Endothelial cell of hepatic sinusoid (primary cell): ENCODE results near the gene IL36A.

ENCODE experiments used
- in situ Hi-C: cut with HindIII; loops from 2 replicates; pipeline ENCODE4 v1.10.0; 2017; ENCODE audit warnings: low sequenced_read_pairs

IL36A gene

DNA sequence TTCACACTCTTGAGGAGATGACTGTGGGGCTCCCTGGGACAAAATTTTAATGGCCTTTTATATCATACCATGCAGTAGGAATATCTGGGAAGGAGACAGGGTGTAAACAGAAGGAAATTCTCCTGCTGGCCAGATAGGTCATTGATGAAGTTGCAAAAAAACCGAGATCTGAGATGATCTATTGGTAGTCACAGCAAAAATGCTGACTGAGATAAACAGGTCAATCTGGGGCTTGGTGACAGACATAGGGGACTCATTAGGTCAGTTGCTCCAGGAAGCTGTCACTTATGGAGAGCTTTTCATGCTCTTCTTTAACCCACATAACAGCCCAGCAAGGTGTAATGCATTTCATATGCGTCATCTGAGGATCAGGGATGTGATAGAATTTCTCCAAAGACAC is 2.6 kb upstream of the IL36A start:
- in situ Hi-C loops = no loop called here

GRCh38 chr2:113007250-113007649 is 2.0 kb downstream of the IL36A start:
- in situ Hi-C loops = no loop called here

DNA sequence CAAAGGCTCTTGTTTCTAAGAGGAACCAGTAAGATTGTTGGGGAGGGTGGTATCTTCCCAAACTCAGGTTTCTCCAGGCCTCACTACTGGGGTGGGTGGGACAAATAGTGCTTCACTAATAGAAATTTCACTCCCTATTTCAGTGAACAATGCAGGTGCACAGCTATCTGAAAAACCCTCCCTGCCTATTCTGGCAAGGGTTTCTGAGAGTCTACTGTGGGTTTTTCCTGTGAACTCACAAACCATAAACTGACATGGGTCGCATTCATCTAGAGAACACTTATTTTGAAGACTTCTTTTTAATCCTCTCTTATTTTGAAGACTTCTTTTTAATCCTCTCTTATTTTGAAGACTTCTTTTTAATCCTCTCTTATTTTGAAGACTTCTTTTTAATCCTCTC is 4.4 kb downstream of the IL36A start:
- in situ Hi-C loops = no loop called here

- in situ Hi-C loops = no loop called here
Observed at GRCh38 chr2:113010088-113010487, 4.8 kb downstream of the IL36A start.

- in situ Hi-C loops = no loop called here
Observed at GRCh38 chr2:113011108-113011507, 5.8 kb downstream of the IL36A start.

DNA sequence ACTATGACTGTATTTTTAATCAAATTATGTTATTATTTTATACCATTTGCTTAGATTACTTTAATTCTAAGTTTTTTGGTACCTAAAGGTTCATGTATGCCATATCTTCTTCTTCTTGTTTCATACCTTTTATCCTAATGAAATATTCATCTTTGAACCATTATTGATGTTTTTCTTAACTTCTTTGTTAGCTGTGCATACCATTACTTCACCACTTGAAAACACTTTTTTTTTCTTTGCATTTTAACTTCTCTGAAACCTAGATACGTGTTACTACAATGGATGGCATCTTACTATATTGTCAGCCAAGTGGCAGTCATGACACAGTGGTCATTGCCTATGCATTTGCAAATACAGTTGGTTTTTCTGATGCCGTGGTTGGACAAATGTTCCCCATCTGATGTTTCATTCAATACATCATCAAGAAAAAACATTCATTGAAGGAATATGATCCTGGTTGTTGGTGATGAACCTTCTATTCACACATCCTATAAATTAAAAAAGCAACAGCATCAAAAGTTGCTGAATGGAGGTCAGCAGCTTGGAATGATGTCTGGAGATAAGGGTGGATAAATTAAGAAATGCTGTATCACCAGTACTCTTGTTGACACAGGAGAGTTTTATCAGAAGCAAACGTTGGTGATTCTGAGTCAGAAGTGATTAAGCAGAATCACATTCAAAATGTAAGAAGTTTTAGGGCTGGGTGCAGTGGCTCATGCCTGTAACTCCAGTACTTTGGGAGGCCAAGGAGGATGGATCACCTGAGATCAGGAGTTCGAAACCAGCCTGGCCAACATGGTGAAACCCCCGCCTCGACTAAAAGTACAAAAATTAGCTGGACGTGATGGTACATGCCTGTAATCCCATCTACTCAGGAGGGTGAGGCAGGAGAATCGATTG is 7.4 kb downstream of the IL36A start:
- in situ Hi-C loops = no loop called here

DNA sequence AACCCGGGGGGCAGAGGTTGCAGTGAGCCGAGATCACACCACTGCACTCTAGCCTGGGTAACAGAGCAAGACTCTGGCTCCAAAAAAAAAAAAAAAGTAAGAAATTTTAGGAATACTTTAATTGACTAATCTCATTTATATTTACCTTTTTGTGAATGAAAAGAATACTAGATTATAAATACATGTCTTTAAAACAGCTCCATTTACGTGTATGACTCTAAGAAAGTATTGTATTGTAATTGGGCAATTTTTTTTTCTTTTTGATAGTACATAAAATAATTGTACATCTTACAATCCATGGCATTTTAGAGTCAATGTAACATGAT is 8.0 kb downstream of the IL36A start:
- in situ Hi-C loops = no loop called here

GRCh38 chr2:113014067-113014466 is 8.8 kb downstream of the IL36A start:
- in situ Hi-C loops = no loop called here

- in situ Hi-C loops = no loop called here
Observed at GRCh38 chr2:113015042-113015441, 9.8 kb downstream of the IL36A start.

- in situ Hi-C loops = no loop called here
Observed at GRCh38 chr2:113015655-113016054, 10.4 kb downstream of the IL36A start.

DNA sequence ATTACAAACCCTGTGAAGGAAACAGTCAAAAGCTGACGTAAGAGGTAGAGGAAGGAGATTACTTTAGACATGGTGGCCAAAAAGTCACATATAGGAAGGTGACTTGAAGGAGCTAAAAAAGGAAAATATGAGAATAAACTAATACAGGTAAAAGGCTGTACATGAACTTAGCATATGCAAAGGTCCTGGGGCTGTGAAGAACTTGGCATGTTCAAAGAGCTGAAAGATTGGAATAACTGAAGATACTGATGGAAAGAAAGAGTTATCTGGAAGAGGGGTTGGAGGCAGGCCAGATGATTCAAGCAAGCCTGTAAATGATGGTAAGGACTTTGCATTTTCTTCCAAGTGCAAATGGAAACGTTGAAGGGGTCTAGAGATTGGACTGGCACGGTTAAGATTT is 13.2 kb downstream of the IL36A start:
- in situ Hi-C loops = no loop called here

DNA sequence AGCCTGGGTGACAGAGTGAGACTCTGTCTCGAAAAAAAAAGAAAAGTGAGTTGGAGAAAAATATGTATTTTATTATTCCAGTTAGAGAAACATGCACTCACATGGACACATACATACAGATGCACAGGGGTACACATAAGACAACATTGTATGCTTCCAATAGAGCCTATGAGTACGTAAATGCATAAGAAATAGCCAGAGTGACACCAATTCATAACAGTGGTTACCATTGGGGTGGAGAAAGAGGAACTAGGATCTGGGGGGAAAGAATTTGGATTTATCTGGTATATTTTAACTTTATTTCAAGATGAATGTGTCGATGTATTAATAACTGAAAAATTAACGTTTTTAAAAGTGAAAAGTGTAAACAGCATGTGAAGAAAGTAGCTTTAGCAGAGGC is 16.1 kb downstream of the IL36A start:
- in situ Hi-C loops = no loop called here

DNA sequence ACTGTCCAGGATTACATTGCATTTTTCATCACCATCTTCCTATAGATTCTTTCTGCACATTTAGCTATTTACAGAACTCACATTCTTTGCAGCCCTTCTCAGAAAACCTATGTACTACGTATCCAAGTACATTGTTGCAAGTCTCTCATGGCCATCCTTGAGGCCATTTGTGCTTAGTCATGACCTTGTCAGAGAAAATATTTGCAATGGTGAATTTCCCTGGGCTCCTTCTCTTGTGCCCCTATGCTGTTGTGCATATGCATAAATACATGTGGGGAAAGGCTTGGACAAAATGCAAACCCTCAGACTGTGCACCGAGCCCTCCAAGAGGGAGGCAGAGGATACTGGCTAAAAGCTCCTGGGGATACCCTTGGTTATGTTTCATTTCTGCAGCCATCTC is 19.5 kb downstream of the IL36A start:
- in situ Hi-C loops = no loop called here

DNA sequence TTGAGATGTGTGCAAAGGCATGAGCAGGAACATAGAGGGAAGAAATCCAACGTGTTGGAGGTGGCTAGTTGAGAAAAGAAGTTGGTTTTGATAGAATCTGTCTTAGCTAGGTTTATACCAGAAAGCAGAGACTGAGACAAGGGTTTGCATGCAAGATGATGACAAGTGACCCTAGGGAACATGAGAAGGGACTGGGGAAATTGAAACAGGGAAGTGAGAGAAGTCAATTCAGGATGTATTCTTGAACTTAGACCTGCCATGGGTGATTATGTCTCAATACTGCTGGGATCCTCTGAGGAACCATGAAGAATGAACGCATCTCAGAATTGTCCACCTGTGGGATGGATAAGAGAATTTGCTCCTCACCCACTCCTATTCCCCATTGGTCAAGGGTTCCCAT is 20.5 kb downstream of the IL36A start:
- in situ Hi-C loops = no loop called here

DNA sequence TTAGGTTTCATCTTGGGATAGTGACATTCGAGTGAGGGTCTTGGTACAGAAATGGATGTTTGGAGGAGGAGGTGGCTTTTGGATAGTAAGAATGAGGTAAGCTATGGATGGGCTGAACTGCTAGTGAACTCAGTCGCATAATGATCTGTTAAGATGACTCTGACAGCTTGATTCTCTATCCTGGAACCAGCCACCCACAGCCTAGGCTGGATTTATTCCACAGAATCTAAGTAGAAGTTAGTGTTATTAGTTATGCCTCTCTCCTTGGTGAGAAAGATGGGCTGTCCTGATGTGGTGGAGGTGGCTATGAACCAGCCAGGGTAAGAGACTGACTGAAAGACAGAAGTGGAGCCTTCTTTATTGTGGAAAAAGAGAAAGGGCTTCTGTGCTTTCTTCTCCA is 22.4 kb downstream of the IL36A start:
- in situ Hi-C loops = no loop called here

- in situ Hi-C loops = no loop called here
Observed at GRCh38 chr2:113028112-113028511, 22.9 kb downstream of the IL36A start.

GRCh38 chr2:113032737-113033136 is 27.5 kb downstream of the IL36A start:
- in situ Hi-C loops = no loop called here

- in situ Hi-C loops = no loop called here
Observed at GRCh38 chr2:113034016-113034415, 28.8 kb downstream of the IL36A start.

- in situ Hi-C loops = no loop called here
Observed at GRCh38 chr2:113036763-113037162, 31.5 kb downstream of the IL36A start.

DNA sequence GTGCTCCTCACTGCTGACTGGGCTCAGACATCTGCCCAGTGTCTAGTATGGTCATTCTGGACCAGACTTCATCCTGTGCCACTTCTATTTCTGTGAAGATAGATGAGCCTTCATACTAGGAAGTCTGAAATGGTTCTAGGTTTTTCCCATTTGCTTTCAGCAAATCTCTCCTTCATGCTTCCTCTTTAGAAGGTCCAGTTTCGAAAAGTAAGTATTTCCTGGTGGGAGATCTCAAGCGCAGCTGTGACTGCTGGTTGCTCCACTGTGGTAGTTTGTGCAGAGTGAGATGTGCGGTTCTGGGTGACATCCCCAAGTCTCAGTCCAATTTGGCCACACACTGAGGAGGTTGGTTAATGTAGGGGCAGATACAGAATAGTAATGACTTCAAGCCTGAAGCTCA is 33.0 kb downstream of the IL36A start:
- in situ Hi-C loops = no loop called here

DNA sequence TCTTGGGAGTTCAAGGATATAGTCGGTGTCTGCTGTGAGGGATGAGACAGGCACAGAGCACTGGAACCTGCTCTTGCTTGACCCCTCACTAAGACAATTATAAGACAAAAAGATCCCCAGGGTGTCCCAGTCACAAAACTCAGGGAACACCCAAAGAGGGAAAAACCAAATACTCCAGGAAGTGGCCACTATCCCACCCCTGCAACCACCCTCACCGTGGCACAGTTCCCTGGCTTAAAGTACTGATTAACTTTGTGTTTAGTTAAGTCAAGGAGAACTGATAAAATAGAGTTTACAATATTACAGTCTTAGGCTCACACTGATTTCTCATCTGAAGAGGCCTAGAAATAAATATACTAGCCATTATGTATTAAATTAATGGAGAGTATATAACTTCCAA is 33.9 kb downstream of the IL36A start:
- in situ Hi-C loops = no loop called here

GRCh38 chr2:113039719-113040118 is 34.5 kb downstream of the IL36A start:
- in situ Hi-C loops = no loop called here

- in situ Hi-C loops = no loop called here
Observed at GRCh38 chr2:113041871-113042270, 36.6 kb downstream of the IL36A start.
